Type B pancreatic cell (in vitro differentiated cells): Measurements from ENCODE around the gene GNGT1. TPM values are rescaled to one million over a fixed set of nuclear protein-coding genes. Genes with fewer than 3 reads are reported as not detected.

Experiments
- DNase-seq: peaks from one replicate; pipeline ENCODE4 v3.0.0; 2021; ENCODE audit warnings: mixed read lengths; ENCODE audit not compliant: unreplicated experiment; ENCODE audit errors: extremely low spot score
- H3K27ac Mint-ChIP-seq: 2 replicates; pipeline ENCODE4 v1.8.0; 2021; ENCODE audit warnings: mild to moderate bottlenecking, mixed read lengths
- H3K27me3 Mint-ChIP-seq: 2 replicates; pipeline ENCODE4 v1.8.0; 2021; ENCODE audit warnings: mixed read lengths
- H3K36me3 Mint-ChIP-seq: 2 replicates; pipeline ENCODE4 v1.8.0; 2021; ENCODE audit warnings: mixed read lengths
- H3K4me1 Mint-ChIP-seq: one replicate; pipeline ENCODE4 v1.8.0; 2021; ENCODE audit warnings: mixed read lengths; ENCODE audit not compliant: unreplicated experiment
- H3K4me3 Mint-ChIP-seq: 2 replicates; pipeline ENCODE4 v1.8.0; 2021; ENCODE audit warnings: mild to moderate bottlenecking, mixed read lengths
- H3K9me3 Mint-ChIP-seq: 2 replicates; pipeline ENCODE4 v1.8.0; 2021; ENCODE audit warnings: mixed read lengths
- total RNA-seq: library from RNA; stranded (reverse); gene quantifications from 2 replicates; pipeline ENCODE4 v1.2.1, GENCODE V29; 2021; ENCODE audit warnings: low replicate concordance
- TF ChIP-seq, protein P1 (sequence below): fragments of 200-600 bp; sonication (generic); conservative IDR thresholded peaks from 2 replicates; pipeline ENCODE4 v1.5.0; 2021; ENCODE audit warnings: antibody characterized with exemption, mild to moderate bottlenecking

GNGT1 gene
- total RNA-seq, 1 donor from 2014 or later: not detected

DNA sequence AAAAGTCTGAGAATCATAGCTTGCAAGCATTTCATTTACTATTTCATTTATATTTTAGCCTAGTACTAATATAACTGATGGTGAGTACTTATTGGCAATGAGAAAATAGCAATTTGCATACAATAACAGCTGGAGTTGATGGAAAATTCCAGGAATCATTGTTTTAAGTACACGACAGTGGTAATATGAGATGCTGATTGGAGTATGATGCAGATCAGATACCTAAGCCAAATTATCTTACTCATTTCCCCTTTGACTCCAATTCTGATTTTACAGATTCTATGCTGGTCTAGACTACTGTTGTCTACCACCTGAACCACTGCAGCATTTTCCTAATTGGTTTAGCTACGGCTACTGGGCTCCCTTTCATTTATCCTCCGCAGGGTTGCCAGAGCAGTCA is 51.8 kb downstream of the GNGT1 start:
- Mint-ChIP-seq H3K9me3 (no peaks in the 10 kb centered on the region), H3K4me1 (peaks cover 9% of the 10 kb centered on the region), H3K27ac (no peak overlapping the region), H3K4me3 (no peak overlapping the region), H3K36me3 (no peaks in the 10 kb centered on the region), H3K27me3 (no peaks in the 10 kb centered on the region)
- TF ChIP-seq, protein P1, sequence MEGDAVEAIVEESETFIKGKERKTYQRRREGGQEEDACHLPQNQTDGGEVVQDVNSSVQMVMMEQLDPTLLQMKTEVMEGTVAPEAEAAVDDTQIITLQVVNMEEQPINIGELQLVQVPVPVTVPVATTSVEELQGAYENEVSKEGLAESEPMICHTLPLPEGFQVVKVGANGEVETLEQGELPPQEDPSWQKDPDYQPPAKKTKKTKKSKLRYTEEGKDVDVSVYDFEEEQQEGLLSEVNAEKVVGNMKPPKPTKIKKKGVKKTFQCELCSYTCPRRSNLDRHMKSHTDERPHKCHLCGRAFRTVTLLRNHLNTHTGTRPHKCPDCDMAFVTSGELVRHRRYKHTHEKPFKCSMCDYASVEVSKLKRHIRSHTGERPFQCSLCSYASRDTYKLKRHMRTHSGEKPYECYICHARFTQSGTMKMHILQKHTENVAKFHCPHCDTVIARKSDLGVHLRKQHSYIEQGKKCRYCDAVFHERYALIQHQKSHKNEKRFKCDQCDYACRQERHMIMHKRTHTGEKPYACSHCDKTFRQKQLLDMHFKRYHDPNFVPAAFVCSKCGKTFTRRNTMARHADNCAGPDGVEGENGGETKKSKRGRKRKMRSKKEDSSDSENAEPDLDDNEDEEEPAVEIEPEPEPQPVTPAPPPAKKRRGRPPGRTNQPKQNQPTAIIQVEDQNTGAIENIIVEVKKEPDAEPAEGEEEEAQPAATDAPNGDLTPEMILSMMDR: no peak
- DNase-seq: no peak

DNA sequence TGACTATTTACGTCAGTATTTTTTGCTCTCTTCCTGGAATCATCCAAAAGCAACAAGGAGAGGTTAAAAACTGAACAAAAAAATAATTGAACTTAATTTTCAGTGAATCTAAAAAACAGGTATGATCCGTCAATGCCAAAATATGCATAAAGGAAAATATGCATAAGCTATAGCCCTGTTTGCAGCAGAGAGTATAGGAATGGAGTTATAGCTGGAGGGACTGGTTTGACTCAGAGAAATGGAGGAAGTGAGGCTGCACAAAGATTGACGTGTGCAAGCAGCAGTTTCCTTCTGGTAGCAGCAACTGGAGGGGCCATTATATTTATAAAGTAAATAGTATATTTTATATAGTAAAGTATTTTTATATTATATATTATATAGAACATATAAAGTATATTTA is 52.3 kb downstream of the GNGT1 start:
- Mint-ChIP-seq H3K4me3 (no peak overlapping the region), H3K36me3 (no peaks in the 10 kb centered on the region), H3K4me1 (peaks cover 9% of the 10 kb centered on the region), H3K9me3 (no peaks in the 10 kb centered on the region), H3K27me3 (no peaks in the 10 kb centered on the region), H3K27ac (no peak overlapping the region)
- TF ChIP-seq, protein P1: no peak
- DNase-seq: no peak

Other genes starting within 250 kb of the GNGT1 start
- gene TFPI2, start 15.8 kb upstream of the GNGT1 start, total RNA-seq: 4.9 TPM in 2 replicates
- 6.7 TPM in 1 of 2 replicates, not detected in the other for gene GNG11, start 15.2 kb downstream of the GNGT1 start, total RNA-seq
- gene BET1, start 97.8 kb downstream of the GNGT1 start, total RNA-seq: 22.7 and 25.9 TPM in 2 replicates